Esophagus squamous epithelium (tissue), 5 donors: ENCODE data around the gene SPACA4. TPM values are rescaled to one million over a fixed set of nuclear protein-coding genes. Genes with fewer than 3 reads are reported as not detected.

Source experiments
- DNase-seq: peaks from one replicate; lab custom pipeline; 2025; lab: John Stamatoyannopoulos, UW
- H3K27ac ChIP-seq, 4 donors: fragments of 200-600 bp; sonication (generic); one replicate each; pipeline ENCODE4 v1.5.1; 2016 to 2019; ENCODE audit warnings: mild to moderate bottlenecking in 1 of 4
- H3K27me3 ChIP-seq, 4 donors: fragments of 200-600 bp; sonication (generic); 1 replicate in 3 of 4; 2 replicates in 1 of 4; pipeline versions ENCODE4 v1.5.1 to v1.6.0; 2017 to 2021; ENCODE audit warnings: antibody characterized with exemption in 1 of 4
- H3K36me3 ChIP-seq, 3 donors: fragments of 200-600 bp; sonication (generic); one replicate each; pipeline ENCODE4 v1.5.1; 2016 to 2019
- H3K4me1 ChIP-seq, 3 donors: fragments of 200-600 bp; sonication (generic); one replicate each; pipeline ENCODE4 v1.5.1; 2017 to 2019
- H3K4me3 ChIP-seq, 4 donors: fragments of 200-600 bp; sonication (generic); 1 replicate in 3 of 4; 2 replicates in 1 of 4; pipeline ENCODE4 v1.5.1; 2016 to 2019; ENCODE audit warnings: mild to moderate bottlenecking in 2 of 4, moderate library complexity in 1 of 4
- H3K9me3 ChIP-seq, 3 donors: fragments of 200-600 bp; sonication (generic); one replicate each; pipeline ENCODE4 v1.5.1; 2016 to 2019
- CTCF ChIP-seq, 6 experiments: fragments of 450-650 bp in 4 of 6; fragments of 200-600 bp in 2 of 6; sonication (generic) in 2 of 6; IDR thresholded peaks; one replicate each; pipeline ENCODE4 v1.5.1; 2016 to 2019; ENCODE audit warnings: antibody characterized with exemption in 6 of 6, mild to moderate bottlenecking in 4 of 6, moderate library complexity in 4 of 6
- POLR2A ChIP-seq, 4 donors: fragments of 450-650 bp; IDR thresholded peaks; one replicate each; pipeline ENCODE4 v1.6.1; 2017; ENCODE audit warnings: antibody characterized with exemption in 4 of 4, mild to moderate bottlenecking in 4 of 4, moderate library complexity in 3 of 4
- WGBS, 2 donors: methylation state at CpG; one replicate each; pipeline ENCODE4 v1.1.5; 2018; 5-methylcytosine and 5-hydroxymethylcytosine counted together
- intact Hi-C: fragments of 100-400 bp; cut with DNase I; formaldehyde crosslinking; loops from one replicate; pipeline ENCODE4 v1.15.0; 2022
- total RNA-seq, 4 donors: library from RNA; depleted of rRNA; stranded (reverse); fragments of >200 nt; gene quantifications; one replicate each; pipeline ENCODE4 v1.1.0, GENCODE V29; 2016
- donor health status: DM: yes; HTN: yes; CAD: no.

The SPACA4 gene
- total RNA-seq, 4 donors from 2014 or later: 1.3 to 1.7 (median 1.4) TPM; not detected in 1

GRCh38 chr19:48639483-48640375, 33.2 kb downstream of the SPACA4 start:
- Histone ChIP-seq H3K27ac (peak overlapping the region in 2 of 4 donors; percentile 12 to 96), H3K4me1 (peaks cover 12 to 51% (median 25%) of the 10 kb centered on the region in 3 donors), H3K9me3 (no peaks in the 10 kb centered on the region), H3K27me3 (no peaks in the 10 kb centered on the region), H3K4me3 (no peak overlapping the region), H3K36me3 (no peaks in the 10 kb centered on the region)
- peak in 1 of 6 experiments; percentile 11 for TF ChIP-seq CTCF (IDR thresholded peaks at IDR 0.05)
- TF ChIP-seq POLR2A (IDR thresholded peaks at IDR 0.05): no peak
- no peak for DNase-seq
- 58 to 75% methylated on average over 23 to 24 of the region's 33 CpGs for WGBS, 2 donors
- intact Hi-C loops: no loop called here

- no peak for TF ChIP-seq POLR2A (IDR thresholded peaks at IDR 0.05)
- TF ChIP-seq CTCF (IDR thresholded peaks at IDR 0.05): no peak
These were observed 35.3 kb downstream of the SPACA4 start for GRCh38 chr19:48641850-48642249.

GRCh38 chr19:48642862-48643261, 36.3 kb downstream of the SPACA4 start:
- no peaks in the 10 kb centered on the region for H3K27me3 ChIP-seq
- intact Hi-C loops: no loop called here
- no peak overlapping the region for H3K4me3 ChIP-seq
- whole genome bisulfite sequencing, 2 donors: 88 to 89% methylated on average over 5 of the region's 5 CpGs
- H3K4me1 ChIP-seq: peaks cover 15 to 51% (median 16%) of the 10 kb centered on the region in 3 donors
- H3K36me3 ChIP-seq: no peaks in the 10 kb centered on the region
- TF ChIP-seq POLR2A (IDR thresholded peaks at IDR 0.05) (no peak), CTCF (IDR thresholded peaks at IDR 0.05) (no peak)
- no peaks in the 10 kb centered on the region for H3K9me3 ChIP-seq
- H3K27ac ChIP-seq: no peak overlapping the region
- no peak for DNase-seq

More at GRCh38 chr19:48641850-48642249, 35.3 kb downstream of the SPACA4 start:
- H3K4me3 ChIP-seq: no peak overlapping the region
- no peak overlapping the region for H3K27ac ChIP-seq
- H3K27me3 ChIP-seq: no peaks in the 10 kb centered on the region
- H3K4me1 ChIP-seq: peaks cover 16 to 51% (median 16%) of the 10 kb centered on the region in 3 donors
- intact Hi-C loops: no loop called here
- DNase-seq: no peak
- H3K9me3 ChIP-seq: no peaks in the 10 kb centered on the region
- H3K36me3 ChIP-seq: no peaks in the 10 kb centered on the region
- 72 to 73% methylated on average over 2 of the region's 2 CpGs for WGBS, 2 donors

GRCh38 chr19:48644355-48644754, 37.8 kb downstream of the SPACA4 start:
- H3K9me3 ChIP-seq: no peaks in the 10 kb centered on the region
- TF ChIP-seq POLR2A (IDR thresholded peaks at IDR 0.05) (no peak), CTCF (IDR thresholded peaks at IDR 0.05) (no peak)
- intact Hi-C loops: no loop called here
- WGBS, 2 donors: 67% methylated on average over 4 of the region's 4 CpGs; no CpG with 5 or more reads in 1 of the 2 donors
- no peaks in the 10 kb centered on the region for H3K27me3 ChIP-seq
- peak overlapping the region in 2 of 4 donors; percentile 91 for H3K27ac ChIP-seq
- peaks cover 7 to 45% (median 13%) of the 10 kb centered on the region in 3 donors for H3K4me1 ChIP-seq
- DNase-seq: no peak
- H3K4me3 ChIP-seq: peak overlapping the region in 2 of 4 donors; percentile 59 to 80
- H3K36me3 ChIP-seq: no peaks in the 10 kb centered on the region
